HG03442 (cell line): ENCODE measurements around the gene NXNL1.
"Not testable (repeated sequence)": the region's sequence is repeated elsewhere in the genome, so short reads cannot be mapped to it uniquely, and the experiment has no call there.

Experiments
- ATAC-seq: cut with Tn5 transposase; IDR thresholded peaks from one replicate; pipeline ENCODE4 v1.9.1; 2021; ENCODE audit warnings: mild to moderate bottlenecking, moderate library complexity; ENCODE audit not compliant: unreplicated experiment

The NXNL1 gene, protein sequence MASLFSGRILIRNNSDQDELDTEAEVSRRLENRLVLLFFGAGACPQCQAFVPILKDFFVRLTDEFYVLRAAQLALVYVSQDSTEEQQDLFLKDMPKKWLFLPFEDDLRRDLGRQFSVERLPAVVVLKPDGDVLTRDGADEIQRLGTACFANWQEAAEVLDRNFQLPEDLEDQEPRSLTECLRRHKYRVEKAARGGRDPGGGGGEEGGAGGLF

DNA sequence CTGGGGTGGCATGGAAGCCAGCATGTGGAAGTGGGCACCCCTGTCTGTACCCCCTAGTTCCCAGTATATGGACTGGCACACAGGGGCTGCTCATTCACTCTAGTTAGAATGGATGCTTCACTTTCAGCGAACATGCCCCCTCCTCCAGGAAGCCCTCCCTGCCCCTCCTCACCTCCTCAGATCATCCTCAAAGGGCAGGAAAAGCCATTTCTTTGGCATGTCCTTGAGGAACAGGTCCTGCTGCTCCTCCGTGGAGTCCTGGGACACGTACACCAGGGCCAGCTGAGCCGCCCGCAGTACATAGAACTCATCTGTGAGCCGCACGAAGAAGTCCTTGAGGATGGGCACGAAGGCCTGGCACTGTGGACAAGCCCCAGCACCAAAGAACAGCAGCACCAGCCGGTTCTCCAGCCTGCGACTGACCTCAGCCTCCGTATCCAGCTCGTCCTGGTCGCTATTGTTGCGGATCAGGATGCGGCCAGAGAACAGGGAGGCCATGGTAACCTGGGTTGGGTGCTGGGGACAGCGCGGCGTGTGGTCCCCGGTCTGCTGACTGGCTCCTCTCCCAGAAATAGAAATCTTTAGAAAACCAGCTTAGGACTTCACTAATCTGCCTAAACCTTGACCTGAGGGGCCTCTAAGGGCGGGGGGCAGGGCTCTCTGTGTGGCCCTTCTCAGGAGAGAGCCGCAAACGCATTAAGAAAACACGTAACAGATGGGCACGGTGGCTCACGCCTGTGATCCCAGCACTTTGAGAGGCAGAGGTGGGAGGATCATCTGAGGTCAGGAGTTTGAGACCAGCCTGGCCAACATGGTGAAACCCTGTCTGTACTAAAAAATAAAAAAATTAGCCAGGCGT lies at the start of gene NXNL1:
Gene NXNL1 (minus strand): TSS at position 555 of the 859 bp plus-strand sequence. CDS start 57 bp downstream, at position 498.
- ATAC-seq: no peak

DNA sequence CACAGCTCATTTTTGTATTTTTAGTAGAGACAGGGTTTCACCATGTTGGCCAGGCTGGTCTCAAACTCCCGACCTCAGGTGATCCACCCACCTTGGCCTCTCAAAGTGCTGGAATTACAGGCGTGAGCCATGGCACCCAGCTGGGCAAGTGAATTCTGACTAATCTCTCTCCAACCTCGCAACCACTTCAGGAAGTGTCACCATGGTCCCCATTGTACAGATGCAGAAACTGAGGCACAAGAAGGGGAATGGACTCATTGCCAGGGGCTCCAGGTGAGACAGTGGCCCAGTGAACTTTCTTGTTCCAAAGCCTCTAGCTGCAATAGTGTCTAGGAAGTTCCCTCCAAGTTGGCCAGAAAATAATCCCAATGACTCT lies 47.8 kb upstream of the NXNL1 start:
- not testable (repeated sequence) for ATAC-seq

DNA sequence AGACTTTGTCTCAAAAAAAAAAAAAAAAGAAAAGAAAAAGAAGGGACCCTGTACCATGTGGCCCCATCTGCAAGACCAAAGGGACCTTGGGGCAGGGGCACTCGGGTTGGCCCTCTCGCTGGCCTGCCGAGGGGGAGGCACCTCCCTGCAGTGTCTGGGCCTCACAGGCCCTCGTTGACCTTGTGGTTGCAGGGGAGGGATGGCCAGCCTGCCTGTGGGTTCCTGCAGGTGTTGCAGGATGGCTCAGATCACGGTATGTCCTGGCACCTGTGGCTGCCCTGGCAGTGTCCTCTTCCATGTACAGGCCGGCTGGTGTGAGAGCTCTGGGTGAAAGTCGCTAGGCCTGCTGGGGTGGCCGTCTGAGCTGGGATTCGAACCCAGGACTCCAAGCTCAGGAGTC lies 46.0 kb upstream of the NXNL1 start:
- no peak for ATAC-seq

DNA sequence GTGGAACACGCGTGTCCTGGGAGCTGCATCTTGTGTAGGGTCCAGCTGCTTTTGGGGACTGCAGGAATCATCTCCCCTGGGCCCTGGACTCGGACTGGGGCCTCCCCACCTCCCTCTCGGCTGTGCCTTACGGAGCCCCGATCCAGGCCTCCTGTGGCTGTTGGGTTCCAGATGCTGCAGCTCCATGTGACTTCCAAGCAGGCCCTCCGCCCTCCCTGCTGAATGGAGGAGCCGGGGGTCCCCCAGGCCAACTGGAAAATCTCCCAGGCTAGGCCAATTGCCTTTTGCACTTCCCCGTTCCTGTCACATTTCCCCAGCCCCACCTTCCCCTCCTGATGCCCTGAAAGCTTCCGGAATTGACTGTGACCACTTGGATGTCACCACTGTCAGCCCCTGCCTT lies 44.5 kb upstream of the NXNL1 start:
- ATAC-seq: no peak

DNA sequence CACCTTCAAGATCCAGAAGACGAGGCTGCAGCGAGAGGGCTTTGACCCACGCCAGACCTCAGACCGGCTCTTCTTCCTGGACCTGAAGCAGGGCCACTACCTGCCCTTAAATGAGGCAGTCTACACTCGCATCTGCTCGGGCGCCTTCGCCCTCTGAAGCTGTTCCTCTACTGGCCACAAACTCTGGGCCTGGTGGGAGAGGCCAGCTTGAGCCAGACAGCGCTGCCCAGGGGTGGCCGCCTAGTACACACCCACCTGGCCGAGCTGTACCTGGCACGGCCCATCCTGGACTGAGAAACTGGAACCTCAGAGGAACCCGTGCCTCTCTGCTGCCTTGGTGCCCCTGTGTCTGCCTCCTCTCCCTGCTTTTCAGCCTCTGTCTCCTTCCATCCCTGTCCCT lies 43.7 kb upstream of the NXNL1 start:
- no peak for ATAC-seq

DNA sequence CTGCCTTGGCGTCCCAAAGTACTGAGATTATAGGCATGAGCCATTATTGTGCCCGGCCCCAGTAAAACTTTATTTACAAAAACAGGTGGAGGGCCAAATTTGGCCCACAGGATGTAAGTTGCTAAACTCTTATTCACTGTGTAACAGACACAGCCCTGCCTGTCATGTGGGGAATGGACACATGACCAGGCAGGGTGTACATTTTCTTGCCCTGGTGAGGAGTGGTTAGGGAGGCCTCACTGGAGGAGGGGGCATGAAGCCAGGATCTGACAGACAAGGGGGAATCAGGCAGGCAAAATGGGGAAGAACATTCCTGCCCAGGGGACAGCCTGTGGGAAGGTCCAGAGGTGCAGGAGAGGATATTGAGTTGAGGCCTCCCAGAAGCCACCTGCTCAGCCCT lies 43.3 kb upstream of the NXNL1 start:
- ATAC-seq: no peak

DNA sequence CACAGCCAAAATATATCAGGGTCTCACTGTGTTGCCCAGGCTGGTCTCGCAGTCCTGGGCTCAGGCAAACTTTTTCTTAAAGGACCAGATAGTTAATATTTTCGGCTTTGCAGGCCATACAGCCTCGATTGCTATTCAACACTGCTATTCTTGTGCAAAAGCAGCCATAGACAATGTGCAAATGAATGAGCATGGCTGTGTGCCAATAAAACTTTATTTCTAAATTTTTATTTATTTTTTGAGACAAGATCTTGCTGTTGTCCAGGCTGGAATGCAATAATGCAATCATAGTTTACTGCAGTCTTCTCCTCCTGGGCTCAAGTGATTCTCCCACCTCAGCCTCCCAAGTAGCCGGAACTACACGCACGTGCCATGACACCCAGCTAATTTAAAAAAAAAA lies 42.5 kb upstream of the NXNL1 start:
- ATAC-seq: no peak

DNA sequence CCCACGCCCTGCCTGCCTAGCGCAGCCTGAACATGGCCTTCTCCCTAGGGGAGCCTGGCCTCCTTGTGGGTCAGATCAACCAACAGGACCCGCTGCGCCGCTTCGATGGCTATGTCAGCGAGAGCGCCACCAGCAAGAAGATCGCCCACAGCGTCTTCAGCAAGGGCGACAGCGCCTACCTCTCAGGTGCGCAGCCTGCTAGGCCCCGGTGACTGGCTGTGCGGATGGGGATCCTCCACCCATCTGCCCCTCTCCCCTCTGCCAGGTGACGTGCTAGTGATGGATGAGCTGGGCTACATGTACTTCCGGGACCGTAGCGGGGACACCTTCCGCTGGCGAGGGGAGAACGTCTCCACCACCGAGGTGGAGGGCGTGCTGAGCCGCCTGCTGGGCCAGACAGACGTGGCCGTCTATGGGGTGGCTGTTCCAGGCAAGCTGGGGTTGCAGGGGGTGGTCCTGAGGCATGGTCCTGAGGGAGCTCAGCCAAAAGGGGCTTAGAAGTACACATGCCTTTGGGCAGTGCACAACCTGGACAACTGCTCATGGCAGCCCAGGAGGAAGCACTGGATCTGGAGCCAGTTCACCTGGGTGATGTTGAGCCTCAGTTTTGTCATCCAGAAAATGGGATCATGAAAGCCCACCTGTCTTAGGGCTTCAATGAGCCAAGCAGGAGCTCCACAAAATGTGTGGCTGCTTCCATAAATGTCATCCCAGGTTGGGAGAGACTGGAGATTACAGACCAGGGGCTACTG lies 39.9 kb upstream of the NXNL1 start:
- no peak for ATAC-seq

DNA sequence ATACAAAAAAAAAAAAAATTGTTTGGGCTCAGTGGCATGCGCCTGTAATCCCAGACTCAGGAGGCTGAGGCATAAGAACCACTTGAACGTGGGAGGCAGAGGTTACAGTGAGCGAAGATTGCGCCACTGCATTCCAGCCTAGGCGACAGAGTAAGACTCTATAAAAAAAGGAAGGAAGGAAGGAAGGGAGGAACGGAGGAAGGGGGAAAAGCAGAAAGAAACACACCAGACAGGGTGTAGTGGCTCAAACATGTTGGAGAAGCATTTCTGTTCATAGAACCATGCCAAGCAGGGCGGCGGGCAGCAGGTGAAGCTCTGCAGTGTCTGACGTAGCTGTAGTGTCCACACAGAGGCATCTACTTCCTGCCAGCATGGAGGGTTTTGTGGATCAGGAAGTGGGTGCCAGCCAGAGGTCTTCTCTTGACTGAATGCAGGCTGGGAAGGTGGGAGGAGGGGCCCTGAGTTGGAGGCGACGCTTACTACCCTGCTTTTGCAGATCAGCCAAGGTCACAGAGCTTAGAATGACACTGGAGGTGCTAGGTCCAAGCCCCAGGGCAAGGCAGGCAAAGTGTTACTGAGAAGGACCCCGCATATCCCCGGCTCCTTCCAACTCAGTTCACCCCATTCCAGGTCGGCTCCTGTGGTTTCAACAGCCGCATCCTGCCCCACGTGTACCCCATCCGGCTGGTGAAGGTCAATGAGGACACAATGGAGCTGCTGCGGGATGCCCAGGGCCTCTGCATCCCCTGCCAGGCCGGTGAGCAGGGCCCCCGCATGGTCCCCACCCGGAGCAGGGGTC lies 39.1 kb upstream of the NXNL1 start:
- ATAC-seq: no peak

DNA sequence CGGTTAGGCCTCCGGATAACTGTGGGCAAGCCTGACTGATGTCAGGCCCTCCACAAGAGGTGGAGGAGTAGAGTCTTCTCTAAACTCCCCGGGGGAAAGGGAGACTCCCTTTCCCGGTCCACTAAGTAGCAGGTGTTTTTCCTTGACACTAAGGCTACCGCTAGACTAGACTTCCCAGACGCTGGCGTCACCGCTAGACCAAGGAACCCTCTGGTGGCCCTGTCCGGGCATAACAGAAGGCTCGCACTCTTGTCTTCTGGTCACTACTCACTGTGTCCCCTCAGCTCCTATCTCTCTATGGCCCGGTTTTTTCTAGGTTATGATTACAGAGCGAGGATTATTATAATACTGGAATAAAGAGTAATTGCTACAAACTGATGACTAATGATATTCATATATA lies 38.3 kb upstream of the NXNL1 start:
- ATAC-seq: not testable (repeated sequence)

GRCh38 chr19:17497149-17497798 lies 36.5 kb upstream of the NXNL1 start:
- ATAC-seq: no peak

- ATAC-seq: no peak
Observed at GRCh38 chr19:17496337-17496997, 35.7 kb upstream of the NXNL1 start.

- no peak for ATAC-seq
Observed at GRCh38 chr19:17495639-17496296, 35.0 kb upstream of the NXNL1 start.

DNA sequence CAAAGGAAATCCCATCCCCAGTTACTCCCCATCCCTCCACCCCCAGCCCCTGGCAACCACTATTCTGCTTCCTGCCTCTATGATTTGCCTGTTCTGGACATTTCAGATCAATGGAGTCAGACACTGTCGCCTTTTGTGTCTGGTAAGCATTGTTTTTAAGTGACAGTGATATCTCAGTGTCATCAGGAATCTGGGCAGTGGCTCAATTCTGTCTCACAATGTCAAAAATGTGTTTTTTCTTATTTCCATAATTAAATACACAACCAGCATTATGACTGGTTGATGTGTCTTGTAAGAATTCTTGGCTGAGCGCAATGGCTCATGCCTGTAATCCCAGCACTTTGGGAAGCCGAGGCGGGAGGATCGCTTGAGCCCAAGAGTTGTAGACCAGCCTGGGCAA lies 30.6 kb upstream of the NXNL1 start:
- no peak for ATAC-seq

DNA sequence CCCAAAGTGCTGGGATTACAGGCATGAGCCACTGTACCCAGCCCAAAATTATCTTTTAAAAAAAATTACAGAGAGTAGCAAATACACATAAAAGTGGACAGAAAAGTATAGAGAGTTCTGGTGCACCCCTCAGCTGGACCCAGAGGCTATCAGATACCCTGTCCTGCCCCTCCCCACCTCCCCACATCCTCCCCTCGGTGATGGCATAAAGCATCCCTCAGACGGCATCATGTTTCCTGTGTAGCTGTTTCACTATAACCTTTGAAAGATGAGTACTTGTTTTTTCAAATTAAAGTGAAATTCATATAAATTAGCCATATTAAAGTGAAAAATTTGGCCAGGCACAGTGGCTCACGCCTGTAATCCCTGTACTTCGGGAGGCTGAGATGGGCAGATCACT lies 29.7 kb upstream of the NXNL1 start:
- no peak for ATAC-seq

DNA sequence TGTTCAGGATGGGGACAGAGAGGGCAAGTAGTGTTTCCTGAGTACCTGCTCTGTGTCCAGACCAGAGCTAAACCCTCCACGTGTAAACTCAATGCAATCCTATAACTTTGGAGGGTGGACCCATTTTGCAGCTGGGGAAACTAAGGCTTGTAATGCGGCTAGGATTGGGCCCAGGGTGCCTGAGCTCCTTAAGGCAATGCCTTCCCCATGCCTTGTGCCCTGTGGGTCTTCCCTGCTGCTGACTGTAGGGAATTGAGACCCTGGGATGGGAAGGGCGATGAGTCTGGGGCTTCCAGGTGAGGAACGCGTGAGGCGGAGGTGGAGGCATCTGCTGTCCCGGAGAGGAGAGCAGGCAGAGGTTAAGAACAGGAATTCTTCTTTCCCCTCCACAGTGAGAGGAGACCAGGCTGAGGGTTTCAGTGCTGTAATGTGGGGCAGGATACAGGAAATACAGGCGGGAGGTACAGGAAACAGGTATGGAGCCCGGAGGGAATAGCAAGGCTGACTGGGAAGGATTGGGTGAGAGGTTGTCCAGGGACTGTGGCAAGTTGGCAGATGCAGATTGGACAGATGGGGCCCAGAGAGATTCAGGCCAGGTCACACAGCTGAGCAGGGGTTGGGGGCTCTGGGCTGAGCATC lies 28.8 kb upstream of the NXNL1 start:
- no peak for ATAC-seq

- no peak for ATAC-seq
Observed at GRCh38 chr19:17488593-17489391, 28.1 kb upstream of the NXNL1 start.
